A673 (cell line): ENCODE measurements around the gene POLG2. TPM values are rescaled to one million over a fixed set of nuclear protein-coding genes. Genes with fewer than 3 reads are reported as not detected.

ENCODE experiments used
- BruUV-seq: library from RNA; stranded (reverse); fragments of 400-500 nt; replicated peaks from 2 replicates; lab custom pipeline; 2021; lab: Mats Ljungman, UMichigan
- CTCF ChIA-PET: fragments of 300-600 bp; sonication (Branson Sonifier 250); formaldehyde crosslinking; loops from one replicate; lab custom pipeline; 2022; ENCODE audit warnings: antibody characterized with exemption; lab: Charles Lee
- POLR2A ChIA-PET: fragments of 300-600 bp; sonication (Branson Sonifier 250); formaldehyde crosslinking; loops from one replicate; lab custom pipeline; 2022; ENCODE audit warnings: antibody characterized with exemption; ENCODE audit not compliant: low non-redundant PET; lab: Charles Lee
- DNase-seq: peaks from one replicate; pipeline ENCODE4 v3.0.0-alpha.2; 2015; ENCODE audit warnings: low spot score
- H3K27ac ChIP-seq: fragments of 200-600 bp; sonication (generic); 2 replicates; pipeline ENCODE4 v1.5.1; 2016; ENCODE audit warnings: mixed run types, low read depth, mild to moderate bottlenecking, mixed read lengths, antibody characterized with exemption, low read length; ENCODE audit not compliant: poor library complexity, severe bottlenecking
- H3K27me3 ChIP-seq: fragments of 200-600 bp; sonication (generic); replicated peaks from 2 replicates; pipeline ENCODE4 v1.6.1; 2017; ENCODE audit warnings: mixed run types, low read depth, mild to moderate bottlenecking, mixed read lengths, antibody characterized with exemption, low read length; ENCODE audit not compliant: insufficient read depth, poor library complexity
- H3K36me3 ChIP-seq: fragments of 200-600 bp; sonication (generic); 2 replicates; pipeline ENCODE4 v1.6.1; 2016; ENCODE audit warnings: mixed run types, mild to moderate bottlenecking, mixed read lengths, antibody characterized with exemption, low read length; ENCODE audit not compliant: insufficient read depth, poor library complexity, severe bottlenecking
- H3K4me1 ChIP-seq: fragments of 200-600 bp; sonication (generic); 2 replicates; pipeline ENCODE4 v1.6.1; 2017; ENCODE audit warnings: mixed run types, mild to moderate bottlenecking, mixed read lengths, antibody characterized with exemption, low read length; ENCODE audit not compliant: insufficient read depth, poor library complexity, severe bottlenecking
- H3K4me3 ChIP-seq: fragments of 200-600 bp; sonication (generic); 2 replicates; pipeline ENCODE4 v1.5.1; 2016; ENCODE audit warnings: low read depth, mixed run types, mild to moderate bottlenecking, mixed read lengths, low read length; ENCODE audit not compliant: poor library complexity, severe bottlenecking
- H3K9me3 ChIP-seq: fragments of 200-600 bp; sonication (generic); 2 replicates; pipeline ENCODE4 v1.6.1; 2016; ENCODE audit warnings: mixed run types, low read depth, mild to moderate bottlenecking, mixed read lengths, antibody characterized with exemption, low read length; ENCODE audit not compliant: poor library complexity, severe bottlenecking
- EZH2 ChIP-seq: fragments of 200-600 bp; sonication (generic); IDR thresholded peaks from 2 replicates; pipeline ENCODE4 v1.6.1; 2017; ENCODE audit warnings: borderline replicate concordance, low read depth, mild to moderate bottlenecking, mixed read lengths, antibody characterized with exemption, low read length; ENCODE audit not compliant: poor library complexity, severe bottlenecking
- intact Hi-C: fragments of 100-400 bp; cut with micrococcal nuclease; formaldehyde crosslinking; loops from one replicate; pipeline ENCODE4 v1.10.0; 2022; ENCODE audit not compliant: unreplicated experiment
- total RNA-seq: library from RNA; stranded (reverse); gene quantifications from 2 replicates; pipeline ENCODE4 v1.2.3, GENCODE V29; 2021
- TF ChIP-seq, protein P1 (sequence below): fragments of 300-800, 200-600 bp; sonication (generic); conservative IDR thresholded peaks from 2 replicates; pipeline ENCODE4 v1.5.1; 2017; ENCODE audit warnings: low read depth, mild to moderate bottlenecking, antibody characterized with exemption, low read length, moderate library complexity, mixed read lengths

POLG2 gene
- total RNA-seq, 1 experiment from 2014 or later = 25.6 TPM

DNA sequence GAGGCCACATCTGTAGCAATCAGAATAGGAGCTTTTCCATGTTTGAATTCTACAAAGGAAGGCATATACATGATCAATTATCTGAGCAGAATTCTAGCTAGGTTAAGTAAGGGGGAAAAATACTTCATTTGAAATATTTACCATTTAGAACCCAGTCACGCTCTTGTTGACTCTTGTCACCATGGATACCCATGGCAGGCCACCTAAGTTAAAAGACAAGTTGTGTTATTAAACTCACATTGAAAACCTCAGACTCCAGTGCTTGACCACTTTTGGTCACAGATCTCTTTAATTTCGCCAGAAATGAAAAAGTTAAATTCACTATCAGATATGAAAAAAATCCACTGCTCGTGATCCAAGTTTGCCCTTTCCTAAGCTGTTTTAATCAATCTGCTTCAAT, 5.2 kb upstream of the POLG2 start:
- no TSS peak for BruUV-seq
- H3K4me1 ChIP-seq = peaks cover 9% of the 10 kb centered on the region
- ChIA-PET POLR2A (interaction anchor here (0.5 kb wide), 1 partner anchor 17 kb away, joined by 3 read pairs; no protein-coding TSS in a partner anchor), CTCF (no interaction called here)
- no peak overlapping the region for H3K4me3 ChIP-seq
- H3K27me3 ChIP-seq = no peaks in the 10 kb centered on the region
- peaks cover 76% of the 10 kb centered on the region for H3K36me3 ChIP-seq
- no peak for DNase-seq
- intact Hi-C loops = no loop called here
- H3K27ac ChIP-seq = no peak overlapping the region
- TF ChIP-seq, protein P1, sequence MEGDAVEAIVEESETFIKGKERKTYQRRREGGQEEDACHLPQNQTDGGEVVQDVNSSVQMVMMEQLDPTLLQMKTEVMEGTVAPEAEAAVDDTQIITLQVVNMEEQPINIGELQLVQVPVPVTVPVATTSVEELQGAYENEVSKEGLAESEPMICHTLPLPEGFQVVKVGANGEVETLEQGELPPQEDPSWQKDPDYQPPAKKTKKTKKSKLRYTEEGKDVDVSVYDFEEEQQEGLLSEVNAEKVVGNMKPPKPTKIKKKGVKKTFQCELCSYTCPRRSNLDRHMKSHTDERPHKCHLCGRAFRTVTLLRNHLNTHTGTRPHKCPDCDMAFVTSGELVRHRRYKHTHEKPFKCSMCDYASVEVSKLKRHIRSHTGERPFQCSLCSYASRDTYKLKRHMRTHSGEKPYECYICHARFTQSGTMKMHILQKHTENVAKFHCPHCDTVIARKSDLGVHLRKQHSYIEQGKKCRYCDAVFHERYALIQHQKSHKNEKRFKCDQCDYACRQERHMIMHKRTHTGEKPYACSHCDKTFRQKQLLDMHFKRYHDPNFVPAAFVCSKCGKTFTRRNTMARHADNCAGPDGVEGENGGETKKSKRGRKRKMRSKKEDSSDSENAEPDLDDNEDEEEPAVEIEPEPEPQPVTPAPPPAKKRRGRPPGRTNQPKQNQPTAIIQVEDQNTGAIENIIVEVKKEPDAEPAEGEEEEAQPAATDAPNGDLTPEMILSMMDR = no peak
- TF ChIP-seq EZH2 = no peak
- no peaks in the 10 kb centered on the region for H3K9me3 ChIP-seq

DNA sequence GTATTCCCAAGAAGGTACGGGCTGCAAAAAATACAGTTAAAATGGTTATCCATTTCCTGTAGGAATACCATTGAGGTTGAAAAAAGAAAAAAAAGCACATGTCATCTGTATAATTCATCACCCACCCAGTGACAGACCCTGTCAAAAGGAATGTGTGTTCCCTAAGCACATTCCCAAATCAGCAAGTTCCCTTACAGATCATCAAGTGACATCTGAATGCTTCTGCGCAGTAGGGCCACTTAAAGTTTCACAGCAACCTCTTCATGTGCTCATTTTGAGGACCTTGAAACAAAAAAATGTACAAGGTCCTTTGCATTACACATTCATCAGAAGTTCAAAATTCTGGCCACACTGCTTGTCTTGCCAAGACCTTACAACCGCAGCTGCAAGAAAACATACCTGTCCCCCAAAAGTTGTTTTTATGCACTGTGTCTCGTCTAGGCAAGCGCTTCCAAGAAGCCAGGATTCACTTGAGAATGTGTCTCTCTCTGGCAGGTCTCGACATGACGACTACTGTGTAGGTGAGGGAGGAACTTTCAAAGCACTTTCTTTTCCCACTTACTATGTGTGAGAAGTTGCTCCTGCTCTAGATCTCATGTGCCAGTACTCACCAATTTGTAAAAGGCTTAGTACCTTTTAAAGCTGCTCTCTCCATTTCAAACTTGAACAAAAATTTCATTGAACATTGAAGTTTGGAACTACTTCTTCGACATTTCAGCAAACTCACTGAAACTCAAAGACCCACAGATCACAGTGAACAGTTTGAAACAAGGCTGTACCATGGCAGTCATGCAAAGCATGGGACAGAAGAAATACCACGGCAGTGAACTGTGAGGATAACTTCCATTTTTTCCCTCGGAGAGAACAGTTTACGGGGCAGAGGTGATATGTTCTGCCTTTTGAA, 4.3 kb upstream of the POLG2 start:
- intact Hi-C loops = no loop called here
- H3K27ac ChIP-seq = no peak overlapping the region
- peaks cover 9% of the 10 kb centered on the region for H3K4me1 ChIP-seq
- no peak for TF ChIP-seq EZH2
- TF ChIP-seq, protein P1 = no peak
- no peak for DNase-seq
- BruUV-seq = no TSS peak
- no peak overlapping the region for H3K4me3 ChIP-seq
- H3K27me3 ChIP-seq = no peaks in the 10 kb centered on the region
- H3K36me3 ChIP-seq = peaks cover 76% of the 10 kb centered on the region
- H3K9me3 ChIP-seq = no peaks in the 10 kb centered on the region
- ChIA-PET CTCF (no interaction called here), POLR2A (interaction anchor here (0.5 kb wide), 1 partner anchor 183 kb away, joined by 10 read pairs; no protein-coding TSS in a partner anchor)

DNA sequence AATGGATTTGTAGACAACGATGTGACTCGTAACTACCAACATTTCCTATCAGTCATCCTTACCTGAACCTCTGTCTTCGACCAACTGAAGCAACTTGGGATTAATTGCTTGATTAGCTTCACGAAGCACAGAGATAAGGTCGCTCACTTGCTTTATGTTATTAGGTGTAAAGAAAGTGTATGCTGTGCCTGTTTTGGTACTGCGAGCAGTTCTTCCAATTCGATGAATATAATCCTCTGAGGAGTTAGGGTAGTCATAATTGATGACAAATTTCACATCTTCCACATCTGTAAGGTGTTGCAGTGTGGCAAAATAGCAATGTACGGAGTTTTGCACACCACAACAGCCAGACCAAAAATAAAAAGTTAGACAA, 3.6 kb upstream of the POLG2 start:
- H3K4me3 ChIP-seq = no peak overlapping the region
- no peaks in the 10 kb centered on the region for H3K27me3 ChIP-seq
- H3K36me3 ChIP-seq = peaks cover 76% of the 10 kb centered on the region
- BruUV-seq = no TSS peak
- DNase-seq = no peak
- TF ChIP-seq, protein P1 = no peak
- no peak for TF ChIP-seq EZH2
- POLR2A ChIA-PET = interaction anchor here (0.5 to 0.6 kb wide), 2 partner anchors 51 to 182 kb away, joined by 3 to 10 read pairs; no protein-coding TSS in a partner anchor
- no peaks in the 10 kb centered on the region for H3K9me3 ChIP-seq
- H3K4me1 ChIP-seq = peaks cover 11% of the 10 kb centered on the region
- peak overlapping the region; percentile 5 for H3K27ac ChIP-seq
- intact Hi-C loops = no loop called here
- CTCF ChIA-PET = no interaction called here
